Neural cell (in vitro differentiated cells): Measurements from ENCODE around the gene CWF19L2.
"Not testable (repeated sequence)": the region's sequence is repeated elsewhere in the genome, so short reads cannot be mapped to it uniquely, and the experiment has no call there.

Source experiments
- CTCF ChIP-seq: fragments of 450-650 bp; IDR thresholded peaks from 2 replicates; pipeline ENCODE4 v1.5.1; 2014; ENCODE audit warnings: antibody characterized with exemption, mild to moderate bottlenecking, moderate library complexity; ENCODE audit not compliant: poor library complexity, severe bottlenecking
- EP300 ChIP-seq: fragments of 450-650 bp; conservative IDR thresholded peaks from 2 replicates; pipeline ENCODE4 v1.6.1; 2014; ENCODE audit warnings: antibody characterized with exemption, mild to moderate bottlenecking, moderate library complexity; ENCODE audit not compliant: poor library complexity, severe bottlenecking
- EZH2 ChIP-seq: fragments of 200-600, 300-800 bp; shearing (Covaris generic), sonication (generic); IDR thresholded peaks from 2 replicates; pipeline ENCODE4 v1.6.1; 2014; ENCODE audit warnings: antibody characterized with exemption, low read length, borderline replicate concordance, mild to moderate bottlenecking; ENCODE audit not compliant: insufficient read depth, poor library complexity, severe bottlenecking
- MXI1 ChIP-seq: fragments of 450-650 bp; conservative IDR thresholded peaks from 2 replicates; pipeline ENCODE4 v1.6.1; 2014; ENCODE audit warnings: antibody characterized with exemption, mild to moderate bottlenecking; ENCODE audit not compliant: poor library complexity, severe bottlenecking
- POLR2AphosphoS5 ChIP-seq: IDR thresholded peaks from 2 replicates; pipeline ENCODE4 v1.6.1; 2012
- RAD21 ChIP-seq: fragments of 450-650 bp; conservative IDR thresholded peaks from 2 replicates; pipeline ENCODE4 v1.6.1; 2014; ENCODE audit warnings: antibody characterized with exemption, mild to moderate bottlenecking, moderate library complexity
- REST ChIP-seq: IDR thresholded peaks from 2 replicates; pipeline ENCODE4 v1.6.1; 2012; ENCODE audit warnings: borderline replicate concordance
- SMC3 ChIP-seq: fragments of 450-650 bp; conservative IDR thresholded peaks from 2 replicates; pipeline ENCODE4 v1.6.1; 2014; ENCODE audit warnings: antibody characterized with exemption, mild to moderate bottlenecking, moderate library complexity; ENCODE audit not compliant: poor library complexity
- TAF1 ChIP-seq: IDR thresholded peaks from 2 replicates; pipeline ENCODE4 v1.6.1; 2012; ENCODE audit warnings: low read depth

- not testable (repeated sequence) for TF ChIP-seq MXI1, RAD21, CTCF, POLR2AphosphoS5, REST, EZH2, EP300, TAF1, SMC3
Measured at GRCh38 chr11:107497371-107497770, 39.7 kb upstream of the CWF19L2 start.
